ENCODE results near the gene IL1B. TPM values are rescaled to one million over a fixed set of nuclear protein-coding genes. Genes with fewer than 3 reads are reported as not detected.

IL1B gene
- total RNA-seq, 2 experiments from 2014 or later = 3.8 to 5.6 TPM

GRCh38 chr2:112805542-112805941 lies 31.0 kb downstream of the IL1B start:
- DNase-seq (no peak), ATAC-seq (ENCODE audit: poor library complexity) (no peak)
- ChIA-PET CTCF (no interaction called here), POLR2A (interaction anchor here (0.7 kb wide), 1 partner anchor 9 kb away, joined by 3 read pairs; no protein-coding TSS in a partner anchor)
- Mint-ChIP-seq H3K4me1 (ENCODE audit: low read depth) (no peaks in the 10 kb centered on the region), H3K4me3 (no peak overlapping the region), H3K36me3 (ENCODE audit: low read depth) (no peaks in the 10 kb centered on the region), H3K9me3 (peaks cover 4% of the 10 kb centered on the region), H3K27ac (no peak overlapping the region), H3K27me3 (no peaks in the 10 kb centered on the region)
- no peak overlapping the region for H3K4me3 ChIP-seq (ENCODE audit: low read length)
- H3K9me3 ChIP-seq (ENCODE audit: control insufficient read depth in 1 of 2, insufficient read depth in 1 of 2, low read length in 2 of 2) = peaks cover 0 to 6% of the 10 kb centered on the region in 2 experiments
- TF ChIP-seq, protein P1, sequence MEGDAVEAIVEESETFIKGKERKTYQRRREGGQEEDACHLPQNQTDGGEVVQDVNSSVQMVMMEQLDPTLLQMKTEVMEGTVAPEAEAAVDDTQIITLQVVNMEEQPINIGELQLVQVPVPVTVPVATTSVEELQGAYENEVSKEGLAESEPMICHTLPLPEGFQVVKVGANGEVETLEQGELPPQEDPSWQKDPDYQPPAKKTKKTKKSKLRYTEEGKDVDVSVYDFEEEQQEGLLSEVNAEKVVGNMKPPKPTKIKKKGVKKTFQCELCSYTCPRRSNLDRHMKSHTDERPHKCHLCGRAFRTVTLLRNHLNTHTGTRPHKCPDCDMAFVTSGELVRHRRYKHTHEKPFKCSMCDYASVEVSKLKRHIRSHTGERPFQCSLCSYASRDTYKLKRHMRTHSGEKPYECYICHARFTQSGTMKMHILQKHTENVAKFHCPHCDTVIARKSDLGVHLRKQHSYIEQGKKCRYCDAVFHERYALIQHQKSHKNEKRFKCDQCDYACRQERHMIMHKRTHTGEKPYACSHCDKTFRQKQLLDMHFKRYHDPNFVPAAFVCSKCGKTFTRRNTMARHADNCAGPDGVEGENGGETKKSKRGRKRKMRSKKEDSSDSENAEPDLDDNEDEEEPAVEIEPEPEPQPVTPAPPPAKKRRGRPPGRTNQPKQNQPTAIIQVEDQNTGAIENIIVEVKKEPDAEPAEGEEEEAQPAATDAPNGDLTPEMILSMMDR (IDR thresholded peaks at IDR 0.05) = no peak
- no peaks in the 10 kb centered on the region for H3K4me1 ChIP-seq (ENCODE audit: insufficient read depth, low read length)
- H3K27me3 ChIP-seq (ENCODE audit: control insufficient read depth in 1 of 2, insufficient read depth in 2 of 2, low read length in 2 of 2) = no peaks in the 10 kb centered on the region
- intact Hi-C loops (cut with DNase I, micrococcal nuclease) = no loop called here
- H3K36me3 ChIP-seq (ENCODE audit: insufficient read depth, low read length) = no peaks in the 10 kb centered on the region
- no peak overlapping the region for H3K27ac ChIP-seq (ENCODE audit: low read depth in 1 of 2, low read length in 2 of 2)

- ATAC-seq (ENCODE audit: poor library complexity) = no peak
- Histone ChIP-seq H3K27ac (ENCODE audit: low read depth in 1 of 2, low read length in 2 of 2) (no peak overlapping the region), H3K4me3 (ENCODE audit: low read length) (no peak overlapping the region), H3K27me3 (ENCODE audit: control insufficient read depth in 1 of 2, insufficient read depth in 2 of 2, low read length in 2 of 2) (no peaks in the 10 kb centered on the region), H3K4me1 (ENCODE audit: insufficient read depth, low read length) (no peaks in the 10 kb centered on the region), H3K9me3 (ENCODE audit: control insufficient read depth in 1 of 2, insufficient read depth in 1 of 2, low read length in 2 of 2) (peaks cover 0 to 6% of the 10 kb centered on the region in 2 experiments), H3K36me3 (ENCODE audit: insufficient read depth, low read length) (no peaks in the 10 kb centered on the region)
- H3K4me3 Mint-ChIP-seq = no peak overlapping the region
- H3K27ac Mint-ChIP-seq = no peak overlapping the region
- peaks cover 4% of the 10 kb centered on the region for H3K9me3 Mint-ChIP-seq
- H3K27me3 Mint-ChIP-seq = no peaks in the 10 kb centered on the region
- TF ChIP-seq, protein P1 (IDR thresholded peaks at IDR 0.05) = no peak
- no peaks in the 10 kb centered on the region for H3K36me3 Mint-ChIP-seq (ENCODE audit: low read depth)
- H3K4me1 Mint-ChIP-seq (ENCODE audit: low read depth) = no peaks in the 10 kb centered on the region
- POLR2A ChIA-PET = no interaction called here
- no peak for DNase-seq
- intact Hi-C loops (cut with DNase I, micrococcal nuclease) = no loop called here
- CTCF ChIA-PET = no interaction called here
Measured at GRCh38 chr2:112803691-112804521, 32.7 kb downstream of the IL1B start.

GRCh38 chr2:112800881-112801583 lies 35.5 kb downstream of the IL1B start:
- Histone ChIP-seq H3K27ac (ENCODE audit: low read depth in 1 of 2, low read length in 2 of 2) (no peak overlapping the region), H3K36me3 (ENCODE audit: insufficient read depth, low read length) (no peaks in the 10 kb centered on the region), H3K9me3 (ENCODE audit: control insufficient read depth in 1 of 2, insufficient read depth in 1 of 2, low read length in 2 of 2) (no peaks in the 10 kb centered on the region), H3K4me1 (ENCODE audit: insufficient read depth, low read length) (no peaks in the 10 kb centered on the region), H3K4me3 (ENCODE audit: low read length) (no peak overlapping the region), H3K27me3 (ENCODE audit: control insufficient read depth in 1 of 2, insufficient read depth in 2 of 2, low read length in 2 of 2) (no peaks in the 10 kb centered on the region)
- ATAC-seq (ENCODE audit: poor library complexity) = no peak
- ChIA-PET POLR2A (no interaction called here), CTCF (no interaction called here)
- Mint-ChIP-seq H3K4me1 (ENCODE audit: low read depth) (no peaks in the 10 kb centered on the region), H3K27ac (no peak overlapping the region), H3K4me3 (no peak overlapping the region), H3K27me3 (no peaks in the 10 kb centered on the region), H3K36me3 (ENCODE audit: low read depth) (no peaks in the 10 kb centered on the region), H3K9me3 (no peaks in the 10 kb centered on the region)
- DNase-seq = no peak
- TF ChIP-seq, protein P1 (IDR thresholded peaks at IDR 0.05) = no peak
- intact Hi-C loops (cut with DNase I, micrococcal nuclease) = no loop called here
